Measurements from ENCODE around the gene RIC8A.

Gene RIC8A

GRCh38 chr11:244376-244775, 36.9 kb downstream of the RIC8A start:
- DNase-seq (ENCODE audit: low read depth, low spot score), result no peak

GRCh38 chr11:249062-249461, 41.6 kb downstream of the RIC8A start:
- DNase-seq (ENCODE audit: low read depth, low spot score), result no peak

GRCh38 chr11:250274-250673, 42.8 kb downstream of the RIC8A start:
- DNase-seq (ENCODE audit: low read depth, low spot score), result no peak

- DNase-seq (ENCODE audit: low read depth, low spot score), result peak; percentile 55
These were observed 43.3 kb downstream of the RIC8A start for GRCh38 chr11:250740-251299.

DNA sequence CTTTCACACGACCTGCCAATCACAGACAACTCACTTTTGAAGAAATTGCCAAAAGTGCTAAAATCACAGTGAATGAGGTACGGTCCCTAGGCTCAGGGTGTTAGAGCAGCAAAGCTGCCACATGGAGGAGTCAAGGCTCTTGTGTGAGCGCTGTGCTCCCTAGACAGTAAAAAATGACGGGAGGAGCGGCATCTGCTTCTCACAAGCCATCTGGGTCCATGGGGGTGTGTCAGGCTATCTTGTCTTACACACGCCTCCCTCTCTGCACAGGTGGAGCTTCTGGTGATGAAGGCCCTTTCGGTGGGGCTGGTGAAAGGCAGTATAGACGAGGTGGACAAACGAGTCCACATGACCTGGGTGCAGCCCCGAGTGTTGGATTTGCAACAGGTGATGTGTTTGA, 44.0 kb downstream of the RIC8A start:
- DNase-seq (ENCODE audit: low read depth, low spot score), result no peak

DNA sequence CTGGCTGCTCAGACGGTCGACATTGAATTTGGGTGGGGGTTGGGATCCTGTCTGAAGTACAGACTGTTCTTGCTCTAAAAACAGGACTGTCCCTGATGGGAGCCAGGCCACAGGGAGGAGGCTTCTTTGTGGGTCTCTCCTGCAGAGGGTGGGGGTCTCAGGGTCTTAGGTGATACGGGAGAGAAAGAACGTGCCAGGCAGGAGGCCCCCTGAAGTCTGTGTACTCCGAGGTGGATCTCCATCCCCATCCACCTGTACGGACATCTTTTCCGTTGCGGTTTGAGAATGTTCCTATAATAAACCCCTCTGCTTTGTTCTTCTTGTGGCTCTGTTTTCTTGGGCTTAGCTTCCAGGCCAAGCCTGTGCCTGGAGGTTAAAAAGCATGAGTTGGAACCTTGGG, 45.2 kb downstream of the RIC8A start:
- DNase-seq (ENCODE audit: low read depth, low spot score), result no peak

GRCh38 chr11:253160-253885, 45.8 kb downstream of the RIC8A start:
- no peak for DNase-seq (ENCODE audit: low read depth, low spot score)

GRCh38 chr11:253886-254270, 46.4 kb downstream of the RIC8A start:
- DNase-seq (ENCODE audit: low read depth, low spot score), result no peak

DNA sequence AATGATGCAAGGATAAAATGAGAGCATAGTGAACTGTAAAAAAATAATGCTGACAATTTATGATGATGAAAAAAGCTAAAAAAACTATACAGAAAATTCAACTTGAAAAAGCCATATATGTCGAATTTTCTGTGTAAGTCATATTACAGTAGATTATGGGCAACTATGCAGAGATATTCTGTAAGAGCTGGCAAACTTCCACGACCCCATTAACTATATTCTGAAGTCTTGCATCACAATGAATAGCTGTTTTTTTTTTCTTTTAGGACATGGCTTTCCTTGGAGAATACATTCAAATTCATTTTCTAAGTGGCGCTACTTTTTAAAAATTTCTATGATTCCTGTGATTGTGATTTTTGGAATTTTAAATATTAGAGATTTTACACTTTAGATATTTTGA, 47.7 kb downstream of the RIC8A start:
- DNase-seq (ENCODE audit: low read depth, low spot score), result no peak

- DNase-seq (ENCODE audit: low read depth, low spot score), result no peak
These were observed 48.3 kb downstream of the RIC8A start for GRCh38 chr11:255816-256215.

DNA sequence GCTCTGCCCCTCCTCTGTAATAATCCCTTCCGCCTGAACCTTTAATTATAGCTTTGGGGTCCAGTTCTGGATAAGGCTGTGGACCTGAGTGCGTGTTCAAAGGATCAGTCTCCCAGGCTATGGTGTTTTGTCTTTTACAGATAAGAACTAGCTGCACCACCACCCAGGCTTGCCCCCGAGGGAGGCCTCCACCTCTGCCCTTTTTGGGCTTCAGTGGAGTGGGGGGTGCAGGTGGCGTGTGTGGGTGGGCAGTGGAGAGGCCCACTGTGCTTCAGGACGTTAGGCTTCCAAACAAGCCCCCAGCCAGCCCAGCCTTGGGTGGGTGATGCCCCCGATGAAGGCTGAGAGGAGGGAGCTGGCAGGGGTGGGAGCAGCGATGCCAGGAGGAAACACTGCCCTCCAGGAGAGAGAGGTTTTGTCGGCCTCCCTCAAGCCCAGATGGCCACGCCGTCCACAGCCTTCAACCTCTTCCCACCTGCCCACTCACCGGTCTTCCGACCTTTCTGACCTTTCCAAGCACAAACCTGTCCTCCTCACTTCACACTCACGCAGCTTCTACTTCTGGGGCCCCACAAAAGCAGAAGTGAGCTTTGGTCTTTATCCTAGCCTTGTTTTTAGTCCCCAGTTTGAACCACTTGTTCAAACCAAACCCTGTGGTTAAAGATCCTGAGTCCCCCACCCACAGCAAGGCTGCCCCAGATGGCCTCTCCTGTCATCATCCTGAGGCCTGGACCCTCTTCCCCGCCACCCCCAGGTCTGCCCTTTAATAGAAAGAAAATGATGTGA, 49.6 kb downstream of the RIC8A start:
- no peak for DNase-seq (ENCODE audit: low read depth, low spot score)

GRCh38 chr11:257766-258493, 50.4 kb downstream of the RIC8A start:
- no peak for DNase-seq (ENCODE audit: low read depth, low spot score)

DNA sequence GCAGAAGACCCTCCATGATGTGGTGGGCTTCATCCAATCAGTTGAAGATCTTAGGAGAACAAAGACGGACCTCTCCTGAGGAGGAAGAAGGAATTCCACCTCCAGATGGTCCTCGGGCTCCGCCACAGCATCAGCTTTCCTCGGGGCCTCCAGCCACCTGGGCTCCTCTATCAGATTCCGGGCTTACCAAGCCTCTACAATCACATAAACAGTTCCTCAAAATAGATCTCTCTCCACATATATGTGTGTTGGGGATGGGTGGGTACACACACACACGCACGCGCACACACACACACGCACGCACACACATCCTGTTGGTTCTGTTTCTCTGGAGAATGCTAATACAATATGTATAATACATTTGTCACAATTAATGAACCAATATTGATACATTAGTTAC, 51.9 kb downstream of the RIC8A start:
- DNase-seq (ENCODE audit: low read depth, low spot score), result no peak

GRCh38 chr11:261624-262023, 54.1 kb downstream of the RIC8A start:
- no peak for DNase-seq (ENCODE audit: low read depth, low spot score)
